GM21367 (cell line): ENCODE data around the gene ASB13.

Experiments used
- ATAC-seq: cut with Tn5 transposase; IDR thresholded peaks from one replicate; pipeline ENCODE4 v1.9.1; 2021; ENCODE audit not compliant: unreplicated experiment

ASB13 gene

GRCh38 chr10:5670662-5671375 lies 4.4 kb upstream of the ASB13 start:
- ATAC-seq, result no peak

GRCh38 chr10:5669604-5670003 lies 3.2 kb upstream of the ASB13 start:
- ATAC-seq, result no peak

- ATAC-seq, result no peak
Observed at GRCh38 chr10:5668429-5668828, 2.0 kb upstream of the ASB13 start.

- no peak for ATAC-seq
Observed at GRCh38 chr10:5666841-5667630, 641 bp upstream of the ASB13 start.

GRCh38 chr10:5665373-5666007 lies 905 bp downstream of the ASB13 start:
- no peak for ATAC-seq

GRCh38 chr10:5663692-5664427 lies 2.5 kb downstream of the ASB13 start:
- no peak for ATAC-seq

- no peak for ATAC-seq
Observed at GRCh38 chr10:5662708-5663579, 3.5 kb downstream of the ASB13 start.

GRCh38 chr10:5661043-5661442 lies 5.4 kb downstream of the ASB13 start:
- ATAC-seq, result no peak

GRCh38 chr10:5659702-5660528 lies 6.5 kb downstream of the ASB13 start:
- ATAC-seq, result peak; percentile 76

- no peak for ATAC-seq
Observed at GRCh38 chr10:5658871-5659618, 7.3 kb downstream of the ASB13 start.

- no peak for ATAC-seq
Observed at GRCh38 chr10:5656737-5657579, 9.4 kb downstream of the ASB13 start.

GRCh38 chr10:5655121-5655520 lies 11.3 kb downstream of the ASB13 start:
- ATAC-seq, result no peak

- no peak for ATAC-seq
Observed at GRCh38 chr10:5654218-5654755, 12.1 kb downstream of the ASB13 start.

GRCh38 chr10:5652746-5653145 lies 13.6 kb downstream of the ASB13 start:
- ATAC-seq, result no peak

- no peak for ATAC-seq
Observed at GRCh38 chr10:5651388-5651764, 15.0 kb downstream of the ASB13 start.

GRCh38 chr10:5650664-5651387 lies 15.6 kb downstream of the ASB13 start:
- ATAC-seq, result no peak

- ATAC-seq, result no peak
Observed at GRCh38 chr10:5649746-5650145, 16.6 kb downstream of the ASB13 start.
